ENCODE measurements around the gene BCKDHB. TPM values are rescaled to one million over a fixed set of nuclear protein-coding genes. Genes with fewer than 3 reads are reported as not detected.

Gene BCKDHB
- polyA plus RNA-seq, 4 donors = 13.0 to 27.0 (median 14.8) TPM

GRCh38 chr6:80347101-80347500 is 240.6 kb downstream of the BCKDHB start:
- no peaks in the 10 kb centered on the region for H3K27me3 ChIP-seq (ENCODE audit: control insufficient read depth in 3 of 3, insufficient read depth in 3 of 3, low read length in 3 of 3)
- 95 to 100% (median 97%) methylated on average over 1 of the region's 1 CpG for WGBS, 3 donors
- no peak overlapping the region for H3K4me3 ChIP-seq (ENCODE audit: low read depth in 1 of 3, low read length in 3 of 3)
- H3K9me3 ChIP-seq (ENCODE audit: control insufficient read depth in 2 of 2, insufficient read depth in 1 of 2, low read depth in 1 of 2, low read length in 1 of 2) = no peaks in the 10 kb centered on the region
- FAIRE-seq (no peak), DNase-seq (no peak)
- H3K4me1 ChIP-seq (ENCODE audit: control insufficient read depth in 3 of 3, insufficient read depth in 2 of 3, low read depth in 1 of 3, low read length in 2 of 3) = no peaks in the 10 kb centered on the region
- no peak overlapping the region for H3K27ac ChIP-seq (ENCODE audit: low read depth in 1 of 3, low read length in 2 of 3)
- no peaks in the 10 kb centered on the region for H3K36me3 ChIP-seq (ENCODE audit: control insufficient read depth in 3 of 3, insufficient read depth in 2 of 3, low read depth in 1 of 3, low read length in 3 of 3)

DNA sequence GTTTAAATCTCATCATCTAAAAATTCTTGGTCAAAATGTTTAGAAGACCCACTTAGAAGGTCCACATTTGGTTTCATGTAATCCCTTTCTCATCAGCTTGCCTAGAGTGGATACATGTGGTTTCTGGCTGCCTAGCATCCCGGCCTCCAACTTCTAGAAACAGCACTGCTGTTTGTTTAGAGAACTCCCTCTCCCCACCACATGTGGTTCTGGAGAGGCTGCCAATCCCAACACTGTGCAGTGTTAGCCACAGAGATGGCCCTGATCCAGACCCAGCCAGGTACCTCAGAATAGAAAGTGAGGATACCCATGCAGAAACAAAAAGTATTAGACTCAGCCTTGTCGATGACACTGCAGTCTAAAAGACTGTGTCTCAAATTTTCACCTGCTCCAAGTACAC is 241.8 kb downstream of the BCKDHB start:
- 83 to 93% (median 90%) methylated on average over 2 of the region's 2 CpGs for whole genome bisulfite sequencing, 3 donors
- Histone ChIP-seq H3K4me3 (ENCODE audit: low read depth in 1 of 3, low read length in 3 of 3) (no peak overlapping the region), H3K27ac (ENCODE audit: low read depth in 1 of 3, low read length in 2 of 3) (no peak overlapping the region), H3K9me3 (ENCODE audit: control insufficient read depth in 2 of 2, insufficient read depth in 1 of 2, low read depth in 1 of 2, low read length in 1 of 2) (no peaks in the 10 kb centered on the region), H3K36me3 (ENCODE audit: control insufficient read depth in 3 of 3, insufficient read depth in 2 of 3, low read depth in 1 of 3, low read length in 3 of 3) (no peaks in the 10 kb centered on the region), H3K4me1 (ENCODE audit: control insufficient read depth in 3 of 3, insufficient read depth in 2 of 3, low read depth in 1 of 3, low read length in 2 of 3) (no peaks in the 10 kb centered on the region), H3K27me3 (ENCODE audit: control insufficient read depth in 3 of 3, insufficient read depth in 3 of 3, low read length in 3 of 3) (no peaks in the 10 kb centered on the region)
- DNase-seq (no peak), FAIRE-seq (no peak)

DNA sequence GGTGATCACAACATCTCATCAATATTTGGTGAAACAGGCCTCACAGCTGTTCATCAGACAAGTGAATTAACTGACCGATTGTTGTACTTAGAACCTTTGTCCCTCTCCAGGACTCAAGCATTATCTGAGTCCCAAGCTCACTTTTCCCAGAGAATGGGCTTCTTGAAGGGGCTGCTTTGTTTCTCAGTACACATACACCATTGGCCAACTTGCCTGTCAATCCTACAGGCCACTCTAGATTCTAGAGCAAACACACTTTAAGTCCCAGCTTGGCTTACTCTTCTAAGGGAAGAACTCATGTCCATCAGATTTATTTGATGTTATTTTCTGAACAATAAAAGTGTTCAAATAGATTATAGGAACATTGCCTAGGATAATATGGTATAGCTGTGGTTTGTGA is 249.5 kb downstream of the BCKDHB start:
- Histone ChIP-seq H3K4me1 (ENCODE audit: control insufficient read depth in 3 of 3, insufficient read depth in 2 of 3, low read depth in 1 of 3, low read length in 2 of 3) (no peaks in the 10 kb centered on the region), H3K9me3 (ENCODE audit: control insufficient read depth in 2 of 2, insufficient read depth in 1 of 2, low read depth in 1 of 2, low read length in 1 of 2) (peaks cover 0 to under 1% of the 10 kb centered on the region in 2 donors), H3K36me3 (ENCODE audit: control insufficient read depth in 3 of 3, insufficient read depth in 2 of 3, low read depth in 1 of 3, low read length in 3 of 3) (no peaks in the 10 kb centered on the region), H3K4me3 (ENCODE audit: low read depth in 1 of 3, low read length in 3 of 3) (no peak overlapping the region), H3K27ac (ENCODE audit: low read depth in 1 of 3, low read length in 2 of 3) (no peak overlapping the region), H3K27me3 (ENCODE audit: control insufficient read depth in 3 of 3, insufficient read depth in 3 of 3, low read length in 3 of 3) (no peaks in the 10 kb centered on the region)
- no peak for FAIRE-seq
- 94 to 100% (median 100%) methylated on average over 1 of the region's 1 CpG for WGBS, 3 donors
- DNase-seq = no peak

- DNase-seq = no peak
- no peak for FAIRE-seq
- H3K27me3 ChIP-seq (ENCODE audit: control insufficient read depth in 3 of 3, insufficient read depth in 3 of 3, low read length in 3 of 3) = no peaks in the 10 kb centered on the region
- WGBS, 3 donors = 71 to 92% (median 88%) methylated on average over 1 to 2 of the region's 2 CpGs
- H3K27ac ChIP-seq (ENCODE audit: low read depth in 1 of 3, low read length in 2 of 3) = no peak overlapping the region
- H3K36me3 ChIP-seq (ENCODE audit: control insufficient read depth in 3 of 3, insufficient read depth in 2 of 3, low read depth in 1 of 3, low read length in 3 of 3) = no peaks in the 10 kb centered on the region
- H3K4me1 ChIP-seq (ENCODE audit: control insufficient read depth in 3 of 3, insufficient read depth in 2 of 3, low read depth in 1 of 3, low read length in 2 of 3) = no peaks in the 10 kb centered on the region
- peaks cover 0 to 3% of the 10 kb centered on the region in 2 donors for H3K9me3 ChIP-seq (ENCODE audit: control insufficient read depth in 2 of 2, insufficient read depth in 1 of 2, low read depth in 1 of 2, low read length in 1 of 2)
- H3K4me3 ChIP-seq (ENCODE audit: low read depth in 1 of 3, low read length in 3 of 3) = no peak overlapping the region
Measured at GRCh38 chr6:80356545-80356944, 250.1 kb downstream of the BCKDHB start.

DNA sequence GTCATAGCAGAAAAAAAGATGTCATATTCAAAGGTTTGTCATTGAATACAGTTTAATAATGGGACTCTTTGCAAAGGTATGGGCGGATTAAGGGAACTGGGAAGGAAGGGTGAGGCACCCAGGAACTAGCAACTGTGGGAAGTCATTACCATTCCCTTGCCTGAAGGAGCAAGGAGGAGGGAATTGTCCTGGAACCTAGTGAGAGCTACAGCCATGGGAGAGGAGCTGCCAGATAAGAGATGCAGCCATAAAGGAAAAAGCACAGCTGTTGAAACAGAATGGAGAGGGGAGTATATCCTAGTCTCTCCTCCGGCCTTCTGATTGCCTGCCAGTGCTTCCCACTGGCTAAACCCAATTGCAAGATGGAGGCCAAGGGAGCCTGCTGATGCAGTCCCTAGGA is 250.6 kb downstream of the BCKDHB start:
- 82 to 95% (median 93%) methylated on average over 2 of the region's 2 CpGs for WGBS, 3 donors
- no peak for DNase-seq
- H3K9me3 ChIP-seq (ENCODE audit: control insufficient read depth in 2 of 2, insufficient read depth in 1 of 2, low read depth in 1 of 2, low read length in 1 of 2) = peaks cover 0 to 3% of the 10 kb centered on the region in 2 donors
- H3K27me3 ChIP-seq (ENCODE audit: control insufficient read depth in 3 of 3, insufficient read depth in 3 of 3, low read length in 3 of 3) = no peaks in the 10 kb centered on the region
- FAIRE-seq = no peak
- no peaks in the 10 kb centered on the region for H3K4me1 ChIP-seq (ENCODE audit: control insufficient read depth in 3 of 3, insufficient read depth in 2 of 3, low read depth in 1 of 3, low read length in 2 of 3)
- H3K36me3 ChIP-seq (ENCODE audit: control insufficient read depth in 3 of 3, insufficient read depth in 2 of 3, low read depth in 1 of 3, low read length in 3 of 3) = no peaks in the 10 kb centered on the region
- H3K27ac ChIP-seq (ENCODE audit: low read depth in 1 of 3, low read length in 2 of 3) = no peak overlapping the region
- H3K4me3 ChIP-seq (ENCODE audit: low read depth in 1 of 3, low read length in 3 of 3) = no peak overlapping the region

DNA sequence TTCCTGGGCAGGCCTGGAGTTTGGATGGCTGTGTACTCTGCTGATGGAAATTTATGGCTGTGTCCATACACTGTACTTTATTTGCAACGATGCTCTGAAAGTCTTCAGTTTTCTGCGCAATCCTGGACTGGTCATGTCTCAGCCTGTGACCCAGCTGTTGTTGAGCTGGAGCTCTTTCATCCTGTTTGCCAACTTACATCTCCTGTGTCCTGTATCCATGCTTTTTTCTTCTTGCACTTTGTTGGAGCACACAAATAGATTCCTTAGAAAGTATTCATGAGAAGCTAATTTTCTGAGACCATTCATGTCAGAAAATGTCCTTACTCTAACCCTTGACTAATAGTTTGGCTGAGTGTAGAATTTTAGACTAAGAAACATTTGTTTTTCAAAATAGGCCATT is 251.2 kb downstream of the BCKDHB start:
- Histone ChIP-seq H3K27me3 (ENCODE audit: control insufficient read depth in 3 of 3, insufficient read depth in 3 of 3, low read length in 3 of 3) (no peaks in the 10 kb centered on the region), H3K27ac (ENCODE audit: low read depth in 1 of 3, low read length in 2 of 3) (no peak overlapping the region), H3K4me1 (ENCODE audit: control insufficient read depth in 3 of 3, insufficient read depth in 2 of 3, low read depth in 1 of 3, low read length in 2 of 3) (no peaks in the 10 kb centered on the region), H3K36me3 (ENCODE audit: control insufficient read depth in 3 of 3, insufficient read depth in 2 of 3, low read depth in 1 of 3, low read length in 3 of 3) (no peaks in the 10 kb centered on the region), H3K4me3 (ENCODE audit: low read depth in 1 of 3, low read length in 3 of 3) (no peak overlapping the region), H3K9me3 (ENCODE audit: control insufficient read depth in 2 of 2, insufficient read depth in 1 of 2, low read depth in 1 of 2, low read length in 1 of 2) (peaks cover 0 to 3% of the 10 kb centered on the region in 2 donors)
- 74 to 91% (median 88%) methylated on average over 2 of the region's 2 CpGs for WGBS, 3 donors
- FAIRE-seq (no peak), DNase-seq (no peak)

- no peak overlapping the region for H3K27ac ChIP-seq (ENCODE audit: low read depth in 1 of 3, low read length in 2 of 3)
- peaks cover 0 to 10% of the 10 kb centered on the region in 2 donors for H3K9me3 ChIP-seq (ENCODE audit: control insufficient read depth in 2 of 2, insufficient read depth in 1 of 2, low read depth in 1 of 2, low read length in 1 of 2)
- no peaks in the 10 kb centered on the region for H3K36me3 ChIP-seq (ENCODE audit: control insufficient read depth in 3 of 3, insufficient read depth in 2 of 3, low read depth in 1 of 3, low read length in 3 of 3)
- no peak for FAIRE-seq
- H3K4me1 ChIP-seq (ENCODE audit: control insufficient read depth in 3 of 3, insufficient read depth in 2 of 3, low read depth in 1 of 3, low read length in 2 of 3) = no peaks in the 10 kb centered on the region
- no peak for DNase-seq
- 87 to 95% (median 87%) methylated on average over 3 of the region's 3 CpGs for WGBS, 3 donors
- no peak overlapping the region for H3K4me3 ChIP-seq (ENCODE audit: low read depth in 1 of 3, low read length in 3 of 3)
- H3K27me3 ChIP-seq (ENCODE audit: control insufficient read depth in 3 of 3, insufficient read depth in 3 of 3, low read length in 3 of 3) = no peaks in the 10 kb centered on the region
Measured at GRCh38 chr6:80363501-80364122, 257.1 kb downstream of the BCKDHB start.

DNA sequence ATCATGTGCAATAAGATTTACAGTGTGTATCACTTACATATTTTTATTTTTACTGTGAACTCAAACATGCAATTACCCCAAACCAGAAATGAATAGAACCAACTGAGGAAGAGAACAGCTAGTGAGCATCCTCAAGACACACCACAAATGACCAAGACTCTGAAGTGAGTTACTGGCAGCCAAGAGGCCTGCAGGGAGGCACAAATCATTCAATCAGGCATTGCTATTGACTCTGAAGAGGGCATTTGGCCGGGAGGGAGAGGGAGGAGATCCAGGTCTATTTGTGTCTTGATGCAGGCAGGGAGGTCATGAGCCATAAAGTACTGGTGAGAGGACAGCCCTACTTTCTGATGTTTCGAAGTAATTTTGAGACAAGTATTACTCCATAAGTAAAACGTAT is 257.7 kb downstream of the BCKDHB start:
- no peak for FAIRE-seq
- Histone ChIP-seq H3K4me1 (ENCODE audit: control insufficient read depth in 3 of 3, insufficient read depth in 2 of 3, low read depth in 1 of 3, low read length in 2 of 3) (no peaks in the 10 kb centered on the region), H3K27ac (ENCODE audit: low read depth in 1 of 3, low read length in 2 of 3) (no peak overlapping the region), H3K9me3 (ENCODE audit: control insufficient read depth in 2 of 2, insufficient read depth in 1 of 2, low read depth in 1 of 2, low read length in 1 of 2) (peaks cover 0 to 10% of the 10 kb centered on the region in 2 donors), H3K36me3 (ENCODE audit: control insufficient read depth in 3 of 3, insufficient read depth in 2 of 3, low read depth in 1 of 3, low read length in 3 of 3) (no peaks in the 10 kb centered on the region), H3K27me3 (ENCODE audit: control insufficient read depth in 3 of 3, insufficient read depth in 3 of 3, low read length in 3 of 3) (no peaks in the 10 kb centered on the region), H3K4me3 (ENCODE audit: low read depth in 1 of 3, low read length in 3 of 3) (no peak overlapping the region)
- 82 to 89% (median 88%) methylated on average over 3 of the region's 3 CpGs for WGBS, 3 donors
- no peak for DNase-seq

- FAIRE-seq (no peak), DNase-seq (no peak)
- Histone ChIP-seq H3K27me3 (ENCODE audit: control insufficient read depth in 3 of 3, insufficient read depth in 3 of 3, low read length in 3 of 3) (no peaks in the 10 kb centered on the region), H3K27ac (ENCODE audit: low read depth in 1 of 3, low read length in 2 of 3) (no peak overlapping the region), H3K36me3 (ENCODE audit: control insufficient read depth in 3 of 3, insufficient read depth in 2 of 3, low read depth in 1 of 3, low read length in 3 of 3) (no peaks in the 10 kb centered on the region), H3K4me3 (ENCODE audit: low read depth in 1 of 3, low read length in 3 of 3) (no peak overlapping the region), H3K9me3 (ENCODE audit: control insufficient read depth in 2 of 2, insufficient read depth in 1 of 2, low read depth in 1 of 2, low read length in 1 of 2) (peaks cover 0 to 9% of the 10 kb centered on the region in 2 donors), H3K4me1 (ENCODE audit: control insufficient read depth in 3 of 3, insufficient read depth in 2 of 3, low read depth in 1 of 3, low read length in 2 of 3) (no peaks in the 10 kb centered on the region)
- WGBS, 3 donors = 79 to 90% (median 88%) methylated on average over 4 of the region's 4 CpGs
Measured at GRCh38 chr6:80366051-80366450, 259.6 kb downstream of the BCKDHB start.
